Measurements from ENCODE around the gene FGD2. TPM values are rescaled to one million over a fixed set of nuclear protein-coding genes. Genes with fewer than 3 reads are reported as not detected.

The FGD2 gene
- polyA plus RNA-seq, 1 donor = 3.8 TPM

GRCh38 chr6:36970892-36971842, 34.3 kb upstream of the FGD2 start:
- DNase-seq (ENCODE audit: low read depth) = no peak

DNA sequence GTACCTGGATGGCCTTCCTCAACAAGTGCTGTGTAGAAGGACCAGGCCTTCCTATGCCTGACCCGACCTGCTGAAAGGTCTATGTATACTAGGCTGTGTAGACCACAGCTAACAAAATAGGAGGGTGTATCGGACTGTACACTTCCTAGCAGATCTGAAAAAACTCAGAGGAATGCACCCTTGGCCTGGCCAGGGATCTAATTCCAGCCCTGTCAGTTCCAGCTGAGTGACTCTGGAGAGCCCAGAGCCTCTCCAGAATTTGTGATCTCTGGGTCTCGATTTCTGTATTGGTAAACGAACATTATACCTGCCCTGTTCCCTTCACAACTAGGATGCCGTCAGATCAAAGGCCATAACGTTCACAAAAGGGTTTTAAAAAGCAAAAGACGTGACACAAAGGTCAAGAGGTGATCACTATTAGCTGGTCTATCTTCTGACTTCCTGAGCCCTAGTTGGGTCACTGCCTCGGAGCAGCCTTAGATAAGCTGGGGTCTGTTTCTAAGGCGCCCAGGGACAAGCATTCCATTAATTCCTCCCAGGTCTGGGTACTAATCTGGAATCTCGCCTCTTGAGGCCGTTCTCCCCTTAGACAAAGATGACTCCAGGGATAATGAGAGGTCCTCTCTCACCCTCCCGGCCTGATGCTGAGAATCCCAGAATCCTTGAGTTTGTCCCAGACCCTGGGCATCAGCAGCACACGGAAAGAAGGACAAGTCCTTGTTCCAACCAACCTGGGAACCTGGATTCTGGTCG, 33.4 kb upstream of the FGD2 start:
- DNase-seq (ENCODE audit: low read depth) = no peak

DNA sequence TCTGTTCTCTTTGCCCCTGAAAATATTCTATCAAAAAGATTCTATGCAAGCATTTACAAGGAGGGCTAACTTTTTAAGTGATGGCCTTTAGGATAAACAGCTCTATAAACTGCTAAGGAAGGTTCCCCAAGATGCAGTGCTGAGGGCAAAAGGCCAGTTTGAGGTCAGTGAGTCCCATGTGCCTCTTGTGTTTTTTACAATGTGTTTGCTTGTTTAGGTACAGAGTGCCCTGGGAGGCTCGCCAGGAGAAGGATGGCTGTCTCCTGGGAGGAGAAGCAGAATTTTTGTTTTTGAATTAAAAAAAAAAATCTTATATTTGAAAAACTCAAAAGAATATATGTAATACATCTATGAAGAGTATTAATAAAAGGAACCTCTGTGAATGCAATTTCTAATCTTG, 32.3 kb upstream of the FGD2 start:
- no peak for DNase-seq (ENCODE audit: low read depth)

- DNase-seq (ENCODE audit: low read depth) = no peak
Measured at GRCh38 chr6:36973647-36974046, 31.8 kb upstream of the FGD2 start.

DNA sequence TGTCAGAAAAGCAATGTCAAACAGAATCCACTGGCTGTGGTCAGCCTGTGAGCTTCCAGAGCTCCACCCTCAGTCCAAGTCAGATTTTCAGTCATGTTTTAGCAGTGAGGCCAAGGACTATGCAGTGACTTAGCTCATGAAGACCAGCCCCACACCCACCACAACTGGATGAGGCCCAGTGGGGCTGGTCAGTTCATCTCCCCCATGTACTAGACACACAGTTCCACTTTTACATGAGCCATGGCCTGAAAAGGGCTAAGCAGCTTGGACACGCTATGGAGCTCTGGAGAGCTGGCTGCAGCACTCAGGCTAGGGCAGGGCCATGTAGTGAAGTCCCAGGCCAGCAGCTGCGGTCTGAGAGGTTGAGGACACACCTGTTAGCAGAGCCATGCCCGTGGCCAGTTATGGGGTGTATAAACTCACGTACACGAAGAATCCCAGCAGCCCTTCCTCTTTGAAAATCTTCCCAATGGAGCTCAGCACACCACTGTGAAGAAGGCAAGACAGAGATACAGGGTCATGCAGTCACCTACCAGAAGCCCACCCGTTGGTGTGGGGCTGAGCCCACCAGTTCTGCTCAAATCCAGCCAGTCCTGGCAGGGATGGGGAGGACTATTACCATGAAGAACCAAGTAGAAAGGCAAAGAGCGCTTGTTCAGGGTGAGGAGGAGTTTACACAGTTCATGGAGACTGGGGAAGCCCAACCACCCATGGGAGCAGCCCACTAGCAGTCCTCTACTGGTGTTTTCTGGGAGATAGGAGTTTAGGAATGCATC, 30.0 kb upstream of the FGD2 start:
- no peak for DNase-seq (ENCODE audit: low read depth)

DNA sequence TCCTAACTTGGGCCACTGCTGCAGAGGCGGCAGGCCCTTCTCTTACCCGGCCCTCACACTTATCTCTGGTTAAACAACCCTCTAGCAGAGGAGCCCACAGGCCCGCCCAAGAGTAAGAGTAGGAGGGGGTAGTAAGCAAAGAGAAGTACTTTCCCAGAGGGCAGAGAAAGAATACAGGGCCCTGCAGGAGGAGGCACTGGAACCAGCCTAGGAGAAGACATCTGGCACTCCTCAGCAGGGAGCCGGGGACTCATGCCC, 29.5 kb upstream of the FGD2 start:
- DNase-seq (ENCODE audit: low read depth) = no peak

- no peak for DNase-seq (ENCODE audit: low read depth)
Measured at GRCh38 chr6:36976509-36976908, 28.9 kb upstream of the FGD2 start.

GRCh38 chr6:36976931-36977330, 28.5 kb upstream of the FGD2 start:
- no peak for DNase-seq (ENCODE audit: low read depth)

GRCh38 chr6:36977470-36977941, 27.9 kb upstream of the FGD2 start:
- no peak for DNase-seq (ENCODE audit: low read depth)

DNA sequence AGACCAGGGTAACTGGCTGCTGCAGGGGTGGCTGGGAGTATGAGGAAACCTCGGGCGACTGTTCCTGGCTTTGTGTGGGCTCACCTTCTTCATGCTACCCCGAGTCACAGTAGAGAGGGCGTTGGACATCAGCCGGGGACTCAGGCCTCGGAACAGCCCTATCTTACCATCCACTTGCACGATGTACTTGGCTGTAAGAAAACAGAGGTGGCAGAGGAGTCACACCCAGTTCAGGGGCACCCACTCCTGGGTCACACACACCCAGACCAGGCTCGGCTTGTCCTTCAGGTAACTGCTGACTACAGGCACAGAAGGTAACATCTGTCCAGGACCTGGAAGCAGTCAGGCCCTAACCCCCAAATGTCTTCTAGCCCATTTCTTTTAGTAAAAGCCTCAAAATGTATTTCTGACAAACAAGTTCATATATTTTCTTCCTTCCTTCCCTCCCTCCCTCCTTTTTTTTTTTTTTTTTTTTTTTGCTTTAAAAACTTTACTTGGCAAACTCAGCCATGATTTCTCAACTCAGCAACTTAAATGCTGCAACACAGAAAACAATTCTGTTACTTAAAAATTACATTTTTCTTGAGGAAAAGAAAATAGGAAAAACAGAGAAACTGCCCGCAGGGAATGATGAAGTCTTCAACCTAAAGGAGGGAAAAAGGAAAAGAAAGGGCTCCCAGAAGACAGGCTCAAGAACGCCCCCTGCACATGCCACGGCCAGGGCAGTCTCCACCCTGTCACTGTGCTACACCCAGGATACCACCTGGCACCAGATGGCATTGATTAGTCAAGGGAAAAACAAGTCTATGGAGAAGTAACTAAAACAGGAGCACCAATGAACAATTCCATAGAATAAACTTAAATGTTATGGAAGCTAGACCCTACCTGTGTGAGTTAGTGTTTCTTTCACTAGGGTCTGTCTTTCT, 26.8 kb upstream of the FGD2 start:
- no peak for DNase-seq (ENCODE audit: low read depth)

GRCh38 chr6:36979347-36979742, 26.1 kb upstream of the FGD2 start:
- no peak for DNase-seq (ENCODE audit: low read depth)

DNA sequence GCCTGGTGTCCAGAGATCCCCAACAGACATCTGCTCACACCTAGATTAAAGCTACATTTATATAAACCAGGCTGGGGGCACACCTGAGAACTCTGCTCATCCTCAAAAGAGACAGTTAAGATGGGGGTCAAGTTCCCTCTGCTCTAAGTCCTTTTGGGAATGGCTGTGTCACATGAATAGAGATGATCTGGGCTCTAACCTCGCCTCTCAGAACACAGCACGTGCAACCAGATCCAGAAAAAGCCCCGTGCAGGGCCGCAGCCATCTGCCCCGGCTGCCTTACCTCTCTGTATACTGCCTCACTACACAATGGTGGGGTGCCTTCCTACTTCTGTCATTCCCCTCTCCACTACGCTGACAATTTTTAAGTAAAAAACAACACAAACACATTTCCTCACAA, 25.3 kb upstream of the FGD2 start:
- DNase-seq (ENCODE audit: low read depth) = no peak

- no peak for DNase-seq (ENCODE audit: low read depth)
Measured at GRCh38 chr6:36980876-36981619, 24.4 kb upstream of the FGD2 start.

- no peak for DNase-seq (ENCODE audit: low read depth)
Measured at GRCh38 chr6:36983538-36983937, 21.9 kb upstream of the FGD2 start.

DNA sequence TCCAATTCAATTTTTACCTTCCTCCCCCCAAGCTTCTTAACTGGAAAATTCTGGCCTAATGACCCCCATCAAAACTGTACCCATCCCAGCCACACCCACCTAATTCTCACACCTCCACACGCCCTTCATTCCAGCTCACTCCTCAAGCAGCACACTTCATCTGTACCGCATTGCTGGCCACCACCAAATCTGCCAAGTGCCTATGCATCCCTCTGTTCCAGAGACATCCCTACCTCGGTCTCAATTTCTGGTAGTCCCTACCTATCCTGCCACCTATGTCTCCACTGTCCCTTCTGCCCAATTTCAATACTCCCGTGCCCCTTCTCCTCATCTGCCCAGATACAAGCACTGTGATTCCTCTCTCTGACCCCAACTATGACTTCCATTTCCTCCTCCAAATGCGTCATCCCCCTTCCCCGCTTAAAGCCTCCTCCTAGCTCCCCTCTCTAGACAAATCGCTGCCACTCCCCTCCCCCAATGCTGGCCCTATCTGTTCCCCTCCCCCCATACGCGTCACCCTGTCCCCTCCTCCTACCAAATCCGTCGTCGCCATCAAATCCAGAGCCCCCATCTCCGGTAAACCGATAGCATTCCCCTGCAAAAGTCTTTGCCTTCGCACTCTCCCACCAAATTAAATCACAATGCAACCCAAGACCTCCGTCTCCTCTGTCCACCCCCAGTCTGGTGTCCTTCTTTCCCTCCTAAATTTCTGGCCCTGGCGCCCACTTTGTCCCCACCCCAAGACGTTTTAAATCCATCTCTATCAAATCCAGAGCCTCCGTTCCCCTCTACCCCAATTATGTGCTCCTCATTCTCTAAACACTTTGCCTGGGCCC, 20.7 kb upstream of the FGD2 start:
- DNase-seq (ENCODE audit: low read depth) = no peak

GRCh38 chr6:36985417-36985807, 20.0 kb upstream of the FGD2 start:
- no peak for DNase-seq (ENCODE audit: low read depth)

- no peak for DNase-seq (ENCODE audit: low read depth)
Measured at GRCh38 chr6:36985808-36986703, 19.4 kb upstream of the FGD2 start, which contains the start of gene MTCH1. Gene MTCH1, minus strand, starts transcription at chr6:36986196. Its CDS starts 23 bp downstream, at chr6:36986173.

- no peak for DNase-seq (ENCODE audit: low read depth)
Measured at GRCh38 chr6:36986704-36987047, 18.8 kb upstream of the FGD2 start.

DNA sequence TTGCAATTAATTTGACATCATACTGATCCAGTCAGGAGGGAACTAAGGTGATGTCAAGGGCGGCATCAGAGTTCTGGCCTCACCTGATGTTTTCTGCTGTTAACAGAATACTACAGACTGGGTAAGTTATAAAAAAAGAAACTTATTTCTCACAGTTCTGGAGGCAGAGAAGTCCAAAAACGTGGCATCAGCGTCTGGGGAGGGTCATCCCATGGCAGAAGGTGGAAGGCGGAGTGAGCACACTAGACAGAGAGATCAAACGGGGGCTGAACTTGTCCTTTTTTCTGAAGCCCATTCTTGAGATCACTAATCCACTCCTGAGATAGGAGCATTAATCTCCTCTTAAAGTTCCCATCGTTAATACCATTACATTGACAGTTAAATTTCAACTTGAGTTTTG, 16.2 kb upstream of the FGD2 start:
- DNase-seq (ENCODE audit: low read depth) = no peak

Data from forelimb muscle (tissue), 1 donor.